Stimulated activated naive CD8-positive, alpha-beta T cell treated with anti-CD3 and anti-CD28 coated beads, Interleukin-15, amount 100 ng/mL, for 72 hours (primary cell): ENCODE data around the gene FGF16.
"Not testable (repeated sequence)": the region's sequence is repeated elsewhere in the genome, so short reads cannot be mapped to it uniquely, and the experiment has no call there.

Experiments
- ATAC-seq: fragments of 150-1000 bp; cut with Tn5 transposase; 2 replicates; pipeline ENCODE4 v1.10.0; 2021; ENCODE audit warnings: mild to moderate bottlenecking, moderate library complexity
- DNase-seq, 2 donors: peaks; one replicate each; pipeline ENCODE4 v3.0.0; 2021 to 2022
- H3K27ac Mint-ChIP-seq, 2 donors: one replicate each; pipeline ENCODE4 v1.8.0; 2022; ENCODE audit warnings: mild to moderate bottlenecking in 2 of 2, mixed read lengths in 2 of 2, moderate library complexity in 2 of 2
- H3K27me3 Mint-ChIP-seq: one replicate; pipeline ENCODE4 v1.8.0; 2022; ENCODE audit warnings: mixed read lengths
- H3K4me1 Mint-ChIP-seq: one replicate; pipeline ENCODE4 v1.8.0; 2022; ENCODE audit warnings: mild to moderate bottlenecking, mixed read lengths
- H3K4me3 Mint-ChIP-seq, 2 donors: one replicate each; pipeline ENCODE4 v1.8.0; 2022; ENCODE audit warnings: mild to moderate bottlenecking in 2 of 2, mixed read lengths in 2 of 2, moderate library complexity in 1 of 2
- H3K9me3 Mint-ChIP-seq, 2 donors: one replicate each; pipeline ENCODE4 v1.8.0; 2022; ENCODE audit warnings: mixed read lengths in 2 of 2

Gene FGF16

DNA sequence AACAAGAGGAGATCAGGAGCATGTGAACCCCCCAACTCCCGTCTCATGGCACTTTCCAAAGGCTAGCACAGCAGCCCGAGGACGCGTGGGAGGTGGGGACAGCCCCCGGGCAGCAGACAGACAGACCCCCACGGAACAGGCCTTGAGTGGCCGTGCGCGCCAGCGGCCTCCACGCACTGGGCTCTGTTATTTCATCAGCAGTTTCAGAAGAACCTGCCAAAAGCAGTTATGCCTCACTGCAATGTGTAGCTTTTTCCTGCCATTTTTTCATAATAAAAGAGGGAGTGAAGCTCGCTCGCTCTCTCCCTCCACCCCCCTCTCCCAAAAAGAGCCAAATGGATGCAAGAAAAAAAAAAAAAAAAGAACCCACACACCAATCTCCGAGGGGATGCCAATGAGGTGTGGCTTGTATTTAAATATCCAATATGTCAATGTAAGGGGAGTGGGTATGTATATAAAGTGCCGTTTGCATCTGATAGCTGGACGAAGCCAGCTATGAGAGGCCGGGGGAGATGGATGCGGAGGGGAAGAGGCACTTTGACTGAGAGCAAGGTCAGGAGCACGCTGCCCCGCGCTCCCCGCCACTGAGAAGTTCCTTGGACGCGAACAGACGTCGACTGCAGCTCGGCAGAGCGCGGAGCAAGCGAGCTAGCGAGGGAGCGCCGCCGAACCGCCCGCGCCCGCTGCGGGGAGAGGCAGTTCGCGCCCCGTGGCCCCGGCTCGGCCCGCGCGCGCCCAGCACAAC lies at the start of gene FGF16:
FGF16 (plus strand) TSS at position 482 of the 745 bp plus-strand sequence. CDS start 286 bp downstream, outside the sequence.
- Mint-ChIP-seq H3K4me1 (peaks cover 16% of the 10 kb centered on the region), H3K27me3 (peaks cover 43% of the 10 kb centered on the region), H3K27ac (peak within 1 kb of the TSS; percentile 52 to 82), H3K9me3 (no peaks in the 10 kb centered on the region), H3K4me3 (peak within 1 kb of the TSS; percentile 78 to 81)
- peak; percentile 60 for ATAC-seq
- peak; percentile 8 to 17 for DNase-seq

- DNase-seq (no peak), ATAC-seq (no peak)
- no peak overlapping the region for H3K27ac Mint-ChIP-seq
- H3K4me3 Mint-ChIP-seq, result no peak overlapping the region
- no peaks in the 10 kb centered on the region for H3K27me3 Mint-ChIP-seq
- H3K9me3 Mint-ChIP-seq, result peaks cover 0 to under 1% of the 10 kb centered on the region in 2 donors
- no peaks in the 10 kb centered on the region for H3K4me1 Mint-ChIP-seq
Observed at GRCh38 chrX:77398330-77398954, 48.7 kb upstream of the FGF16 start.

DNA sequence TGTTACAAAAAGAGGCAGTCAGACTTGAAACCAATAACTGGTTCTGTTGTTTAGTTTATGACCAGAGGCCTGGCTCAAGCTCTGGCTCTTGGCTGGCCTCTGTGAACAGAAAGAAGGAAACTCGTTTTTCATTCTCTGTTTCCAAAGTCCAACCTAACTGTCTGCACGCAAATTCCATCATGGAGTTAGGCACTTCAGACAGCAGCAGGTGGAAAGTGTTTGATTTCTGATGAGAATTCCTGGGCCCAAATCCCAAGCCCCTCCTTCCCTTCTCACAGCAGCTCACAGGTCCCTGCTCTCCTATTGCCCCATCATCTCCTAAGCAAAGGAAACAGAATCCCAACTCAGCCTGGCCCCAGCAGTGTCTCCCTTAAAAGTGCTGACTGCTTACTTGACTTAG lies 42.8 kb upstream of the FGF16 start:
- DNase-seq, result no peak
- Mint-ChIP-seq H3K27ac (no peak overlapping the region), H3K27me3 (no peaks in the 10 kb centered on the region), H3K4me3 (no peak overlapping the region), H3K4me1 (no peaks in the 10 kb centered on the region), H3K9me3 (peaks cover 3 to 11% of the 10 kb centered on the region in 2 donors)
- no peak for ATAC-seq

- not testable (repeated sequence) for H3K27me3 Mint-ChIP-seq, H3K4me1 Mint-ChIP-seq, H3K4me3 Mint-ChIP-seq, H3K27ac Mint-ChIP-seq, DNase-seq, ATAC-seq
- peaks cover 5 to 13% of the 10 kb centered on the region in 2 donors for H3K9me3 Mint-ChIP-seq
Observed at GRCh38 chrX:77407821-77408220, 39.4 kb upstream of the FGF16 start.

GRCh38 chrX:77412631-77413030 lies 34.6 kb upstream of the FGF16 start:
- no peaks in the 10 kb centered on the region for H3K4me1 Mint-ChIP-seq
- H3K4me3 Mint-ChIP-seq, result no peak overlapping the region
- no peak overlapping the region for H3K27ac Mint-ChIP-seq
- DNase-seq, result no peak
- no peak for ATAC-seq
- no peaks in the 10 kb centered on the region for H3K27me3 Mint-ChIP-seq
- peaks cover 5 to 13% of the 10 kb centered on the region in 2 donors for H3K9me3 Mint-ChIP-seq

DNA sequence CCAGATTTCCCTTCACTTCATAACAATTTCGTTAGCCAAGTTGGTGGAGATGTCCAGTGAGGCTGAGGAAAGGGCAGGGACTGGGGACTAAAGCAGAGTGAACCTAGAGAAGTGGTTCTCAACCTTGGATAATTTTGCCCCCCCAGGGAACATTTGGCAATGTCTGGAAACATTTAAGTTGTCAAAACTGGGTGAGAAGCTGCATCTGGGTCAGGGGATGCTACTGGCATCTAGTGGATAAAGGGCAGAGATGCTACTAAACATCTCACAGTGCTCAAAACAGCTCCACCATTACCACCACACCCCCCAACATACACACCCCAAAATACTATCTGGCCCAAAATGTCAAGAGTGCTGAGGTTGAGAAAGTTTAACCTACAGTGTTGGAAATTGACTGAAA lies 32.0 kb upstream of the FGF16 start:
- no peak overlapping the region for H3K4me3 Mint-ChIP-seq
- ATAC-seq (no peak), DNase-seq (no peak)
- H3K9me3 Mint-ChIP-seq, result no peaks in the 10 kb centered on the region
- H3K27me3 Mint-ChIP-seq, result no peaks in the 10 kb centered on the region
- H3K4me1 Mint-ChIP-seq, result no peaks in the 10 kb centered on the region
- H3K27ac Mint-ChIP-seq, result no peak overlapping the region

GRCh38 chrX:77415882-77416281 lies 31.3 kb upstream of the FGF16 start:
- Mint-ChIP-seq H3K9me3 (no peaks in the 10 kb centered on the region), H3K4me3 (no peak overlapping the region)
- DNase-seq, result no peak

GRCh38 chrX:77422891-77423648 lies 24.1 kb upstream of the FGF16 start:
- H3K27ac Mint-ChIP-seq, result no peak overlapping the region
- no peaks in the 10 kb centered on the region for H3K9me3 Mint-ChIP-seq
- ATAC-seq, result no peak

More at GRCh38 chrX:77415882-77416281, 31.3 kb upstream of the FGF16 start:
- H3K27ac Mint-ChIP-seq, result peak overlapping the region in 1 of 2 donors; percentile 66
- H3K4me1 Mint-ChIP-seq, result no peaks in the 10 kb centered on the region
- H3K27me3 Mint-ChIP-seq, result no peaks in the 10 kb centered on the region
- ATAC-seq, result no peak

GRCh38 chrX:77426811-77427210 lies 20.4 kb upstream of the FGF16 start:
- Mint-ChIP-seq H3K4me1 (no peaks in the 10 kb centered on the region), H3K27ac (no peak overlapping the region), H3K4me3 (no peak overlapping the region), H3K27me3 (no peaks in the 10 kb centered on the region), H3K9me3 (no peaks in the 10 kb centered on the region)
- DNase-seq (no peak), ATAC-seq (no peak)

More at GRCh38 chrX:77422891-77423648, 24.1 kb upstream of the FGF16 start:
- Mint-ChIP-seq H3K4me1 (no peaks in the 10 kb centered on the region), H3K4me3 (no peak overlapping the region), H3K27me3 (no peaks in the 10 kb centered on the region)
- DNase-seq, result no peak

DNA sequence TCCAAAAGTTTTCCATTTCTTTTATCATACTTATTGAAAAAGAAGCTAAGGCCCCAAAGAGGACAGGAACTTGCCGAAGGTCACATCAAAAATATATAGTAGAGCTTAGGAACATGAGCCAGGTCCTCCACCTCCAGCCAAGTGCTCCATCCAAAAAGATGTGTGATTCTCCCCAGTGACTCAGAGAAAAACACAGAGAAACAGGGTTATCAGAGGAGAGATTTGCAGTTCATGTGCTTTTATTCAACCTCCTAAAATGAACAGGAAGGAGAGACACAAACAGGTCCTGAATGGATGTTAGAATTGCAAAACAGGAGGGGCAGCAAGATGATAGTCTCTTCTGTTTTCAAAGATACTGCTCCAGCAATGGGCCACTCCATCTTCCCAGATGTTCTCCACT lies 19.6 kb upstream of the FGF16 start:
- no peak overlapping the region for H3K4me3 Mint-ChIP-seq
- ATAC-seq (no peak), DNase-seq (no peak)
- H3K9me3 Mint-ChIP-seq, result no peaks in the 10 kb centered on the region
- no peaks in the 10 kb centered on the region for H3K4me1 Mint-ChIP-seq
- H3K27me3 Mint-ChIP-seq, result no peaks in the 10 kb centered on the region
- no peak overlapping the region for H3K27ac Mint-ChIP-seq

DNA sequence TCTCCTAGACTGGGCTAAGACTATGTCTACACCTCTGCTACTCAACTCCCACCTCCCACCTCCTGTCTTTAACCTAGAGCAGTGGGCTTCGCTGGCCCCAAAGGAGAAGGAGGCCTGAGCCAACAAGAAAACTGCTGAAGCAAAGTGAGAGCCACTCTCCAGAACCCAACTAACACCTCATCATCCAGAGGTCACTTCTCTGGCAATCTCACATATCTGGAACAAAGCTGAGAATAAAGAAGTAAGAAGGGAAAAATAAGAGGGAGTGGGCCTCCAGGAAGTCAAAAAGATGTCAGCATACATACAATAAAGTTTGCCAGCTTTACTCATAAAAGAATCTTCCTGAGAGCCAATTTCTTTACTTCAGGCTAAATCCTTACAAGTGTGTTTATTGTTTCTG lies 18.6 kb upstream of the FGF16 start:
- Mint-ChIP-seq H3K27me3 (no peaks in the 10 kb centered on the region), H3K9me3 (no peaks in the 10 kb centered on the region), H3K4me3 (no peak overlapping the region), H3K27ac (peak overlapping the region in 1 of 2 donors; percentile 90), H3K4me1 (no peaks in the 10 kb centered on the region)
- DNase-seq (no peak), ATAC-seq (no peak)

GRCh38 chrX:77431227-77431626 lies 16.0 kb upstream of the FGF16 start:
- ATAC-seq, result no peak
- H3K9me3 Mint-ChIP-seq, result no peaks in the 10 kb centered on the region
- no peak for DNase-seq
- no peak overlapping the region for H3K4me3 Mint-ChIP-seq
- H3K27ac Mint-ChIP-seq, result no peak overlapping the region
- H3K27me3 Mint-ChIP-seq, result no peaks in the 10 kb centered on the region
- no peaks in the 10 kb centered on the region for H3K4me1 Mint-ChIP-seq

- ATAC-seq (no peak), DNase-seq (no peak)
- Mint-ChIP-seq H3K9me3 (no peaks in the 10 kb centered on the region), H3K27me3 (no peaks in the 10 kb centered on the region), H3K4me1 (no peaks in the 10 kb centered on the region), H3K27ac (no peak overlapping the region), H3K4me3 (no peak overlapping the region)
Observed at GRCh38 chrX:77433001-77433400, 14.2 kb upstream of the FGF16 start.

DNA sequence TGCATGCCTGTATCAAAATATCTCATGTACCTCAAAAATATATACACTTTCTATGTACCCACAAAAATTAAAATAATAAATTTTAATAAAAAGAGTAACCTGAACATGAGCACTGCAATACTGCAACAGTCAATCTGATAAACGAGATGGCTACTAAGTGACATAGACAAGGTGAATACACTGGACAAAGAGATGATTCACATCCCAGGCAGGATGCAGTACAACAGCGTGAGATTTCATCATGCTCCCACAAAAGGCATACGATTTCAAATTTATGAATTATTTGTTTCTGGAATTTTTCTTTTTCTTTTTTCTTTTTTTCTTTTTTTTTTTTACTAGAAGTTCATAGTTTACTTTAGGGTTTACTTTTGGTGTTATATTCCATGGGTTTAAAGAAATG lies 12.2 kb upstream of the FGF16 start:
- no peaks in the 10 kb centered on the region for H3K9me3 Mint-ChIP-seq
- H3K27ac Mint-ChIP-seq, result no peak overlapping the region
- DNase-seq (no peak), ATAC-seq (no peak)
- H3K4me1 Mint-ChIP-seq, result no peaks in the 10 kb centered on the region
- H3K27me3 Mint-ChIP-seq, result no peaks in the 10 kb centered on the region
- H3K4me3 Mint-ChIP-seq, result no peak overlapping the region

GRCh38 chrX:77436271-77436670 lies 10.9 kb upstream of the FGF16 start:
- H3K9me3 Mint-ChIP-seq, result no peaks in the 10 kb centered on the region
- H3K4me1 Mint-ChIP-seq, result peaks cover under 1% of the 10 kb centered on the region

DNA sequence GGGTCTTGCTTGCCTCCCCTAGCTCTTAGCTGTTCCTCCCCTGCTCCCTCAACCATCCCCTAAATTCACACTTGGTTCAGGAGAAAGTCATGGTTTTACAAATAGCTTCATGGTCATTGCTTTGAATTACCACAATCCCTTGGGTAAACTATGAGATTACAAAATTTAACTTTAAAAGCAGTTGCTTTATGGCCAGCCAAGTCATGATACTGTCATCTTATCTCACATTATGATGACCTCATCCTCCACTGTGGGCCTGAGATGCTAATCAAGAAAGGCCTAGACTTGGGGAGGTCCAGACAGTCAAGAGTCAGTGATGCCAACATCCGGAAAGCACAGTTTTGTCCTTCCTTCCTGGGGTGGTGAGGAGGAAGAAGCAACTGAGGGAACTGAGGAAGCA lies 10.5 kb upstream of the FGF16 start:
- ATAC-seq, result no peak
- no peaks in the 10 kb centered on the region for H3K27me3 Mint-ChIP-seq
- no peak overlapping the region for H3K4me3 Mint-ChIP-seq
- H3K27ac Mint-ChIP-seq, result no peak overlapping the region
- no peaks in the 10 kb centered on the region for H3K9me3 Mint-ChIP-seq
- peaks cover 5% of the 10 kb centered on the region for H3K4me1 Mint-ChIP-seq
- DNase-seq, result no peak

More at GRCh38 chrX:77436271-77436670, 10.9 kb upstream of the FGF16 start:
- no peak for DNase-seq
- Mint-ChIP-seq H3K27me3 (no peaks in the 10 kb centered on the region), H3K27ac (no peak overlapping the region), H3K4me3 (no peak overlapping the region)
- no peak for ATAC-seq
